GM21423 (cell line): Measurements from ENCODE around the gene KMT5C.
A peak's percentile ranks its signal among the peaks of the same experiment; 100 is the strongest.

ENCODE experiments used
- ATAC-seq: cut with Tn5 transposase; IDR thresholded peaks from one replicate; pipeline ENCODE4 v1.9.1; 2021; ENCODE audit warnings: mild to moderate bottlenecking, moderate library complexity; ENCODE audit not compliant: unreplicated experiment

KMT5C gene

GRCh38 chr19:55339105-55339888, at the start of gene KMT5C:
KMT5C (plus strand) TSS chr19:55339876; CDS start chr19:55341937, 2,061 bp downstream.
- ATAC-seq = peak; percentile 75

- ATAC-seq = no peak
Measured at GRCh38 chr19:55297267-55297666, 42.4 kb upstream of the KMT5C start.

- ATAC-seq = no peak
Measured at GRCh38 chr19:55299991-55300390, 39.7 kb upstream of the KMT5C start.

- ATAC-seq = no peak
Measured at GRCh38 chr19:55300886-55301458, 38.7 kb upstream of the KMT5C start.

- ATAC-seq = peak; percentile 57
Measured at GRCh38 chr19:55301459-55302317, 38.0 kb upstream of the KMT5C start.

GRCh38 chr19:55302318-55302703, 37.4 kb upstream of the KMT5C start:
- no peak for ATAC-seq

- no peak for ATAC-seq
Measured at GRCh38 chr19:55303477-55303876, 36.2 kb upstream of the KMT5C start.

GRCh38 chr19:55304279-55304978, 35.2 kb upstream of the KMT5C start:
- no peak for ATAC-seq

GRCh38 chr19:55304980-55305379, 34.7 kb upstream of the KMT5C start:
- ATAC-seq = no peak

- no peak for ATAC-seq
Measured at GRCh38 chr19:55305491-55305890, 34.2 kb upstream of the KMT5C start.

GRCh38 chr19:55305983-55306562, 33.6 kb upstream of the KMT5C start:
- ATAC-seq = no peak

- no peak for ATAC-seq
Measured at GRCh38 chr19:55306712-55307111, 33.0 kb upstream of the KMT5C start.

- ATAC-seq = no peak
Measured at GRCh38 chr19:55308281-55308680, 31.4 kb upstream of the KMT5C start.

GRCh38 chr19:55309448-55309847, 30.2 kb upstream of the KMT5C start:
- ATAC-seq = no peak

- no peak for ATAC-seq
Measured at GRCh38 chr19:55310498-55310897, 29.2 kb upstream of the KMT5C start.

GRCh38 chr19:55311397-55311796, 28.3 kb upstream of the KMT5C start:
- ATAC-seq = no peak

- ATAC-seq = no peak
Measured at GRCh38 chr19:55311797-55312196, 27.9 kb upstream of the KMT5C start.

GRCh38 chr19:55312621-55313512, 26.8 kb upstream of the KMT5C start:
- ATAC-seq = no peak

- ATAC-seq = no peak
Measured at GRCh38 chr19:55314396-55314795, 25.3 kb upstream of the KMT5C start.
